GM21390 (cell line): Measurements from ENCODE around the gene WNT3A.

Source experiments
- ATAC-seq: cut with Tn5 transposase; IDR thresholded peaks from one replicate; pipeline ENCODE4 v1.9.1; 2021; ENCODE audit not compliant: unreplicated experiment

Gene WNT3A

GRCh38 chr1:228030451-228031201 is 23.8 kb downstream of the WNT3A start:
- ATAC-seq: no peak

- ATAC-seq: no peak
These were observed 24.6 kb downstream of the WNT3A start for GRCh38 chr1:228031276-228031995.

GRCh38 chr1:228032041-228032440 is 25.2 kb downstream of the WNT3A start:
- no peak for ATAC-seq

- ATAC-seq: no peak
These were observed 26.6 kb downstream of the WNT3A start for GRCh38 chr1:228033376-228033775.

GRCh38 chr1:228034954-228035837 is 28.4 kb downstream of the WNT3A start:
- no peak for ATAC-seq

- no peak for ATAC-seq
These were observed 29.0 kb downstream of the WNT3A start for GRCh38 chr1:228035844-228036243.

GRCh38 chr1:228036701-228037231 is 30.0 kb downstream of the WNT3A start:
- ATAC-seq: no peak

- peak; percentile 88 for ATAC-seq
These were observed 30.9 kb downstream of the WNT3A start for GRCh38 chr1:228037401-228038386.

GRCh38 chr1:228038387-228039005 is 31.7 kb downstream of the WNT3A start:
- ATAC-seq: no peak

GRCh38 chr1:228039006-228039903 is 32.5 kb downstream of the WNT3A start:
- no peak for ATAC-seq

GRCh38 chr1:228039986-228040385 is 33.2 kb downstream of the WNT3A start:
- ATAC-seq: no peak

GRCh38 chr1:228041316-228041715 is 34.5 kb downstream of the WNT3A start:
- no peak for ATAC-seq

- ATAC-seq: no peak
These were observed 35.7 kb downstream of the WNT3A start for GRCh38 chr1:228042508-228042907.

- ATAC-seq: no peak
These were observed 36.6 kb downstream of the WNT3A start for GRCh38 chr1:228043281-228043848.

- no peak for ATAC-seq
These were observed 38.2 kb downstream of the WNT3A start for GRCh38 chr1:228044961-228045360.

GRCh38 chr1:228045405-228045804 is 38.6 kb downstream of the WNT3A start:
- ATAC-seq: no peak

- no peak for ATAC-seq
These were observed 39.1 kb downstream of the WNT3A start for GRCh38 chr1:228045871-228046270.
